HG03460 (cell line): ENCODE measurements around the gene MNX1.
A peak's percentile ranks its signal among the peaks of the same experiment; 100 is the strongest.

ENCODE experiments used
- ATAC-seq: cut with Tn5 transposase; IDR thresholded peaks from one replicate; pipeline ENCODE4 v1.9.1; 2021; ENCODE audit not compliant: unreplicated experiment

The MNX1 gene

DNA sequence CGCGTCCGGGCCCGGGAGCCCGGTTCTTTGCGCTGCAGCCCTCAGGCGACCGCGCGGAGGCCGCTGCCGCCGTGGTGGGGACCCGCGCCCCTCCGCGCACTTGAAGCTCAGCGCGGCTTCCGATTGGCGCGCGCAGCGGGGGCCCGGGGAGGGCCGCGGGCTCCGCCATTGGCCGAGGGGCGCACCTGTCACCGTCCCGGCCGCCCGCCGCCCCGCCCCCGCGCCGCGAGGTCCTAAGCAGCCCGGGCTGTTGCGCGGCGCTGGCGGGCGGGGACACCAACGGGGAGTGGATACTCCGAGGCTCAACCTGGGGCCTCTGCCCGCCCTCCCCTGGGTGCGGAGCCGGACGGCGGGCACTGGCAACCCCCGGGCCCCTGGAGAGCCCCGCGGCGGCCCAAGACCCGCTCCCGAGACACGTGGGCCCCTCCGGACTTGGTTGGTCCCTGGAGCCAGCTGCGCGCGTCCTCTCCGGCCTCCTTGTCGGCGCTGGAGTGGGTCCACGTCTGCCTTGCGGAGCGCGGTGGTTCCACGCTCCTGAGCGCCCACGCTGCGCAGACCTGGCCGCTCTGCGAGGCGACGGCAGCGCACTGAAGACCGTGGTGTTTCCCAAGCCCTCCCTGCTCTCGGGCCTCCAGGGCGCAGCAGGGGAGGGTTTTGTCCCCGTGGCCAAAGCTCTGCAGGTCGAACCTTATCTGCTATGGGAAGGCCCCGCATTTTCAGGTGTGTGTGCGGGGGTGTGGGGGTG is at the start of gene MNX1:
Gene MNX1 (minus strand): TSS at position 76 of the 745 bp plus-strand sequence. CDS start 313 bp downstream, outside the sequence.
- ATAC-seq, result peak; percentile 56

DNA sequence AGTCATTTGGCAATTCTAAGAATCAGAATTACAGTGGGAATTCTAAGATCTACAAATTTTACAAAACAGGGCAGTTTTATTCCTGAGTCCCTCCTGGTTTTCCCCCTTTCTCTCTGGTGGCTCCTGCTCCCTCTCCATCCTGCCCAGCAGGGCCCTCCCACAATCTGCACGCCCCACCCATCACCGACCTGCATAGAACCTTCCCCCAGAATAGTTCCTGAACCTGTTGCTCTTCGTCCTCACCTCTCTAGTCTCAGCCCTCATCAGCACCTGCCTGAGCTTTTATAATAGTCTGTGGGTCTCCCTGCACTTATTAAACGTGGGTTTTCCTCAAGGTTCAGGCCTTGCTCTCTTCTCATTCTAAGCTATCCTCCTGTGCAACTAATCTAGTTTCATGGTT is 49.1 kb upstream of the MNX1 start:
- ATAC-seq, result no peak

DNA sequence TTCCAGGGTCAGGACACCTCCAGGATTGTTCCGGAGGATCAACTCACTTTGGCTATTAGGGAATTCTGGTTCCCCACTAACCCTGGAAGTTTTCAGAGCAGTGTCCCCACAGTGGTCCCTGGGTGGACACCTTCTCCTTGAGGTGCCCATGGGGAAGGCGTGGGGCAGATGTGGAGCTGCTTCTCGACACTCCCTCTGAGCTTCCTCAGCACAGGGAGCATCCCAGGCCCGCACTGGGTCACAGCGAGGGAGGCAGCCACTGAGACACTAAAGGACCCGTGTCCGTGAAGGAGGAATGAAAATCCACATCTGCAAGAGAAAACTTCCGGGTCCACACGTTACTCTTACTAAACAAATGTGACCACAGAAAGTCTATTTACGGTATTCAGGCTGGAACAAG is 48.2 kb upstream of the MNX1 start:
- no peak for ATAC-seq

DNA sequence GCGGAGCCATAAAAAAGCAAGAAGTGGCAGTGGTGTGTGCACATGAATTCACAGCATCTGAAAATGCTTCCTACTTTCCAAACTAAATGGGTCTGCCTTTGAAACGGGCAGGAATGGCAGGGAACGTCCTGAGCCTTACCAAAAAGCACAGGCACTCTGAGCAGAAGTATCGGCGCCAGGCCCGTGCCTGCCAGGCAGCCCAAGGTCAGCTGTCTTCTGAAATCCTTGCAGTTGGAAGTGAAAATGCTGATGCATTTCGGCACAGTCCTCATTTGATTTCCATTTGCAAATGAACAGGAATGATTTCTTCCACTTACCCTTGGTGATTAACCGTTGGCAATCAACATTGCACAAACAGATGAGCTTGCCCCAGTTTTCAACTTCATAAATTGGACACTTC is 47.6 kb upstream of the MNX1 start:
- no peak for ATAC-seq

DNA sequence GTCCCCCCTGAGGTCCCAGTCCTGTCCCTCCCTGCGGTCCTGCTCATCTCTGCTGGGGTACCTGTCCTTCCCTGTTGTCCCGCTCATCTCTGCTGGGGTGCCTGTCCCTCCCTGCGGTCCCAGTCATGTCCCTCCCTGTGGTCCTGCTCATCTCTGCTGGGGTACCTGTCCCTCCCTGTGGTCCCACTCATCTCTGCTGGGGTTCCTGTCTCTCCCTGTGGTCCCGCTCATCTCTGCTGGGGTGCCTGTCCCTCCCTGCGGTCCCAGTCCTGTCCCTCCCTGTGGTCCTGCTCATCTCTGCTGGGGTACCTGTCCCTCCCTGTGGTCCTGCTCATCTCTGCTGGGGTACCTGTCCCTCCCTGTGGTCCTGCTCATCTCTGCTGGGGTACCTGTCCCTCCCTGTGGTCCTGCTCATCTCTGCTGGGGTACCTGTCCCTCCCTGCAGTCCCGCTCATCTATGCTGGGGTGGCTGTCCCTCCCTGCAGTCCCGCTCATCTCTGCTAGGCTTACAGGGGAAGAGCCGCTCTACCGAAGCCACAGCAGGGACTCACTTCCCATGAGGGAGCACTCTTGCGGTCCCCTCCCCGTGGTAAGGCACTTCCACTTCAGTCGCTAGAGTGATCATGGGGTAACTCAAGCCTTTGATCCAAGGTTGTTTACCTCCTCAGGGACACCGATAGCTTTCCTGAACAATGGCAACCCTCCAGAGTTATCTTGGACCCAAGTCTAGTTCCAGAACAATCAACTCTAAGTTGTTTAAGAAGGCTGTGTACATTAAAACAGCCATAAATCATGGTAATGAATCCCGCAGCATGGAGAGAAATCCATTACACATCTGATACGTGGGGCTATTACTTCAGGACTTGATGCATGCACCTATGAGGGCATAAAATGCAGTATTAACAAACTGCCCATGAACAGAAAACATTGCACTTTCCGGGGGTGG is 46.8 kb upstream of the MNX1 start:
- ATAC-seq, result no peak

DNA sequence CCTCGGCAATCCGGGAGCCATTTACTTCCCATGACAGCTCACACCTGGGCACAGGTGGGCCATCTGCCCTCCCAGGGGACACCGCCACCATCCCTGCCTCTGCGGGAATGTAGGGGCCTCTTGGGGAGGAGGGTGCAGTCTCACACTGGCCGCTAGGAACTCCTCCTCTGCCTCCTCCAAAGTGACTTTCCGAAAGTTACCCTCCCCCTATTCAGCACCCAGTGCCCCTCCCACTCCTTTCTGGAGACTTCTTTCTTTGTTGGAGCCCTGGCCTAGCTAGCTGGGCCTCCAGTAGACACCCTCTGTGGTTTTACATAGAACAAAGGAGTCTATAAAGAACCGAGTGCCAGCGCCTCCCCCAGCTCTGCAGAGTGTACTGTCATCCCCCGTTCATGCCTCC is 45.8 kb upstream of the MNX1 start:
- ATAC-seq, result no peak

DNA sequence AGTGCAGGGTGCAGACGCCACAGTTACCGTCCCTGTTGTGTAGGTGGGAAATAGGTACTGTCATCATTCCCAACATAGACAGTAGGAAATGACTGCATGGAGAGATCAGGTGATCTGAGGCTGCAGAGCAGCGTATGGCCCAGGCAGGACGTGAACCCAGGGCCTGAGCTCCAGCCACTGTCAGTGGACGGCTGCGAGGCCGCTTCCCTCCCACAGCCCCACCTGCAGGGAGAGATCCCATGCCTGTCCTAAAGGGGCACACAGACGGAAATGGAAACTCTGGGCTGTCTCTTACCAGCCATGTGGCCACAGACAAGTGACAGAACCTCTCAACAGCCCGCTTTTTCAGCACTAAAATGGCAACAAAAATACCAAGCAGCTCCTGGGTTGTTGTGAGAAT is 44.5 kb upstream of the MNX1 start:
- ATAC-seq, result no peak

DNA sequence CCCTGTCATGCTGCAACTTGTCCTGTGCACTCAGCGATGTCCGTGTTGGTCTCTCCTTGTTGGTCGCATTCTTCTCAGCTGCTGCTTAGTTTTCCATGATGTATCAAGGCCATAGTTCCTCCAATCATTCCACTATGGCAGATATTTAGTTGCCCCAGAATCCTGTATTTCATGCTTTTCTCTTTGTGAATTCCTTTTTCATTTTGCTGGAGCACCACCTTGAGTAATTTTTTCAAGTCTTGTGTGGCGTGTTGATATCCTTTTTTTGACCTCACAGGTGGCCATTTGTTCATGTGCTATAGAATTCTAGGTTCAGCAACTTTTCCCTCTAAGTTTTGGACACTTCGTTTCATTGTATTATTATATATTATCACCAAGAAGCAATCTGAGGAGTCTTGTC is 42.7 kb upstream of the MNX1 start:
- ATAC-seq, result no peak

DNA sequence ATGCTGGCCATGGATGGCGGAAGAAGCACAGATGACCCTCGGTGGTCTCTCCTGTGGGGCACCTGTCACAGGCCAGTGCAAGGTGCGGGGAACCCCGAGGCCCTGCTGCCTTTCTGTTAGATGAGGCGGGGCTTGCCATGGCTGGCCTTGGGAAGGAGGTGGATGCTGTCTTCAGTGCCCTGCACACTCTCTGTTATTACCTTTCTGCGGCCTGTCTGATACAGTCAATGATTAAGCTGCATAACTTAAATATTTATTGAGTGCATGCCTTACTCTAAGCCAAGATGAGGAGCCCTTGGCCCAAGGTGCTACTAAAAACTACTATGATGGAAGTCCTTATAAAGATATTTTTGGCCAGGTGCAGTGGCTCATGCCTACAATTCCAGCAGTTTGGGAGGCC is 36.7 kb upstream of the MNX1 start:
- ATAC-seq, result no peak

DNA sequence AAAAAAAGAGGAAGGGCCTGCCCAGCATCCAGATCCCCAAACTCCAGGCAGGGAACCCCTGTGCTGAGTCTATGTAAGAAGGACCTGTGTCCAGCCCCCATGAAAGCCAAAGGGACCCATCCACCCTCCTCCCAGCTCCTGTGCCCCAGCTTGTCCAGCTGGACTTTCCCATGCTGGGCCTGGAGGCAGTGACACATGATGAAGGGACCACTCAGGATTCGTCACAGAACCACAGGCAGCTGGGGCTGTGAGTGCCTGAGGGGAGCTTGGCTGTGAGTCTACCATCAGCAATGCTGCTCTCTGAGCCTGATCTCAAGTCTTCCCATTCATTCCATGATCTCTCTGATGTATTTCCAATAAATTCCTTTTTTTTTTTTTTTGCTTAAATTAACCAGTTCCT is 36.2 kb upstream of the MNX1 start:
- ATAC-seq, result no peak

DNA sequence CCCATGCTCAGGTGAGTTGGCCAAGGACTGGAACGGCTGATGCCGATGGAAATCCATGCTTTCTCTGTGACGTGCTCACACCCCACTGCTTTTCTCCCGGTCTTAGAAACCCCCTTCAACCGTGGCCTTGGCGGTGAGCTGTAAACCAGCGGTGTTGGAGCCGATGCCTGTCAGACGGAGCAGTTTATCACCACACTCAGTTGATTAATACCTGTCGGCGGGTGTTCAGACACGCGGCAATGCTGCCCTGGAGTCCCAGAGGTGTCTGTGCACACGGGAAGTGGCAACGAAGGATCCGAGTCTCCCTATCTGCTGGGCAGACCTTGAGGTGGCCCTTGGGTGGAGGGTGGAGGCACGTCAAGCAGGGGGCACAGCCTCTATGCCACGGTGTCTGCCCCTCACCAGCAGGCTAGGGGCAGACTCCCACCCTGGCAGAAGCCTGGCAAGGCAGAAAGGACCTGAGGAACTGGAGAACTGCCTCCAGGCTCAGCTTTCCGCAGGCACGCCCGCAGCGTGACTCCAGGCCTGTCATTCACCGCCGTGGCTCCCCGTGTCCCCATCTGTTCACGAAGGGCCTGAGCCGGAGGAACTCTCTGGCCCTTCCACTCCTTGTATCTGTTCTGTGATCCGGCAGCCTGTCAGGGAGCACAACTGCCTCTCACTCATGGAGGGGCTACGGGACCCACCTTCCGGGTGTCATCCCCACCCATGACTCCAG is 34.6 kb upstream of the MNX1 start:
- ATAC-seq, result no peak

DNA sequence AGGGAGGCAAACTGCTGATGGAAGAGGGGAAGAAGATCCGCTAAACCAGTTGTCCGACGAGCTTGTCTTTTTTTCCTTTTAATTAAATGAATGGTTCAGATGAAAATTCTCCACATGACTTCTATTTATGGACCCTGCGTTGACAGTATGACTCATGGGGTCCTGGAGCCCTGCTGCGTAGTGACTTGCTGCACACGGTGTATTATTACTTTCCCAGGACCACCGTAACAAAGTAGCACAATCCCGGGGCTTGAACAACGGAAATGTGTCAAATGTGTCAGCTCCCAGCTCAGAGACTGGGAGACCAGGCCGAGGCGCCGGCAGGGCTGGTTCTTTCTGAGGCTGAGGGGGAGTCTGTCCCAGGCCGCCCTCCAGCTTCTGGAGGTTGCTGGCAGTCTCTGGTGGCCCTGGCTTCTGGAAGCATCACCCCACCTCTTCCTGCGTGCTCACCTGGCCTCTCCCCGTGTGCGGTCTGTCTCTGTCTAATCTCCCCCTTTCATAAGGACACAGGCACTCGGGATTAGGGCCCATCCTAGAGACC is 33.8 kb upstream of the MNX1 start:
- no peak for ATAC-seq

DNA sequence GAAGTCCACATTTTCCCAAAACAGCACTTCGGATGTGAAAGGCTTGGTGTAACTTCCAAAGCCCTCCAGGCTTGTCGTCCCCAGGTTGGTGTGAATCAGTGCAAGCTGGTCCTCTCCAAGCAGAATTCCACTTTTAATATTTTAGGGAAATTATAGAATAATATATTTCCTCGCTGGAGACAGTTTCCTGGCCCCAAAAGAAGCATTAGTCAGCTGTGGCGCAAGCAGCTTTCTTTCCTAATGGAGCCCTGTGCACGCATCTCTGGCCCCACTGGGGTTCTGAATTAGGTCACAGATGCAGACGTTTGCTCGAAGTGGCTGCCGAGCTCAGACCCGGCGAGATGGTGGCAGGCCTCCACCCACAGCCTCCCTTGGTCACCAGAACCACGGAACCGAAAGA is 33.3 kb upstream of the MNX1 start:
- no peak for ATAC-seq

DNA sequence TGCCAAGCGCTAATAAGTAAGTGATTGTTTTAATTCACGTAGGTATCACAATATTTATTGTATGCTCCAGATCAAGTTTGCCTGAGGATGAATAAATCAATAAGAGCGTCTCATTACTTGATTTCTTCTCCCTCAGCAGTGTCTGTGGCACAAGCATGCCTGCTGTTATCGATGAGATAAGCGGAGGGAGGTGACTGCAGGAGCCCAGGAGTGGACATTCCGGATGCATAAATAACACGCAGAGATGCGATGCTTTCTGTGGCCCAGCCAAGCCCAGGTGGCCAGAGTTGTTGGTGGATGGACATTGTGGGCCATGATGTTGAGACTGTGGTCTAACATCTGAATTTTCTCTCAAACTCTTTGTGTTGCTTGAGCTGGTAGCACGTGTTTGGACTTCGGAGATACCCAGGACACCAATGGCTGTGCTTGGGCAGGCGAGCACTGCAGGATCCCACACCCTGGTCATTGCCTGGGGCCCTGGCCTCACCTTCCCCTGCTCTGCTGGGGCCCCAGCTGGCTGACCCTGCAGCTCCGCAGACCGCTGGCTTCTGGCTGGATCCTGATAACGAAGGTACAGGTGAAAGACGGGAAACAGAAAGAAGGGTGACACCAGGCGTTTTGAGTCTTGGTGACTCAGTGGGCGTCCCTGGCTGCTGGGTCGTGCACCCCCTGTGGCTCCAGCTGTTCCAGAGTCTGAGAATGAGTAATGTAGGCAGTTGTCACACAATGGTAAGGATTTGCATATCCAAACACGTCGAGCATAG is 31.2 kb upstream of the MNX1 start:
- no peak for ATAC-seq

DNA sequence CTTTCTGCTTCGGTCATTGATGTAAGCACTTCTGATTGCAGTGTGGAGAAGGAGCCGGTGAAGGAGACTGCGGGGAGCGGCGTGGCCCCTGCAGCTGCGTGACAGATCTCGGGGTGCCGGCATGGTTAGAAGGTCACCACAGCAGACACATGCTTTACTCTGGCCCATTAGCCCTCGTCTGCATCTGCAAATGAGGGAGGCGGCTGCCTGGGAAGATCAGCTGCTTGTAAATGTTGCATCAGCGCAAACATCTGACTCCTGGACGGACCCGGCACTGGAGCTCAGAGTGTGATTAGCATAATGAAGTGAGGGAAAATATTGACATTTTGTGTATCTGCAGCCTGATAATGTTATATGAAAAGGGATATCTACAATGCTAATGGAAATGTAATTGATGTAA is 30.5 kb upstream of the MNX1 start:
- no peak for ATAC-seq

DNA sequence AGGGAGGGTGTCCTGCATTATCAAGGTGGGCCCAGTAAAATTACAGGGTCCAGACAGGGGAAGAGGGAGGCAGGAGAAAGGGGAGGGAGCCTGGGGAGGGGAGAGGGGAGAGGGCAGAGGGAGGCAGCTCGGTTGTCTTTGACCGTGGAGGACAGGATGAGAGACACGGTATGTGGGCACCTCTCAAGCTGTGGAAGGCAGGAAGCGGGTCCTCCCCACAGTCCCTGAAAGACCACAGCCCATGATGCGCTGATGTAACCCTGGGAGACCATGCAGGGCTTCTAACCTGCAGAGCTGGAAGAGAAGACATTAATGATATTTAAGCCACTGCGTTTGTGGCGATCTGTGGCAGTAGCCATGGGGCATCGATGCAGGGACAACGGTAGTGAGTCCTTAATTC is 27.2 kb upstream of the MNX1 start:
- no peak for ATAC-seq

DNA sequence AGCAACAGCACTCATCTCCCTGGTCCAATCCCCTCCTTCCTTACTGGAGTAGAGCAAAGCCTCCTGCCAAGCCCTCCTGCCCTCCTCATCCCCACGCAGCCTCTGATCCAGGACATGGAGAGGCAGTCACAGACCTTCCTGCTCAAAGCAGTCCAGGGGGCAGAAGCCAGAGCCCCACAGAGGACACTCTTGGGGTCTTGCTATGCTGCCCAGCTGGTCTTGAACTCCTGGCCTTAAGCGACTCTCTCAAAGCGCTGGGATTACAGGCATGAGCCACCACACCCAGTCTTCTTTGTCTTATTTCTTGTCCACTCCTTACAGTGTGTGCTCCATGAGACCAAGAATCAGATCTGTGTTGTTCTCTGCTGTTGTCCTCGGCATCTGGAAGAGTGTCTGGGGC is 26.6 kb upstream of the MNX1 start:
- no peak for ATAC-seq

DNA sequence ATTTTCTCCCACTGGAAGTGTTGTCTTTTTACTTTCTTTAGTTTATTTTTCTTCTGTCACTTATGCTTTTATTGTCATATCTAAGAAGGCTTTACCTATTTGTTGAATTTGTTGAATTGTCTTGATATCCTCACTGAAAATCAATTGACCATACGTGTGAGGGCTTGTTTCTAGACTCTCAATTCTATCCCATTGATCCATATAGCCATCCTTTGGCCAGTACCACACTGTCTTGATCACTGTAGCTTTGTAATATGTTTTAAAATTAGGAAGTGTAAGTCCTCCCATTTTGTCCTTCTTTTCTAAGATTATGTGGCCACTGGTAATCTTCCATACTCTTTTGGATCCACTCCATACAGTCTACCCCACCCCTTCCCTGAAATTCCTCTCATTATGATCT is 25.5 kb upstream of the MNX1 start:
- no peak for ATAC-seq

DNA sequence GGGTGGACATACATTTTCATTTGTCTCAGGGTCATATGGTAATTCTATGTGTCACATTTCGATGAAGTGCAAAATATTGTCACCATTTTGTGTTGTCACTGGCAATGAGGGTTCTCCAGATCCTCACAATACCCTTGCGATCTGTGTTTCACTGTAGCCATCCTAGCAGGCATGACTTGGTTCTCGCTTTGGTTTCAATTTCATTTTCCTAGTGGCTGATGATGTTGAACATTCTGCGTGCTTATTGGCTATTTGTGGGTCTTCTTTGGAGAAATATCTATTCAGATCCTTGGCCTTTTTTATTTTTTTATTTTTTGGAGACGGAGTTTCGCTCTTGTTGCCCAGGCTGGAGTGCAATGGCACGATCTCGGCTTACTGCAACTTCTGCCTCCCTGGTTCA is 24.8 kb upstream of the MNX1 start:
- ATAC-seq, result no peak
